Calu3 (cell line): Measurements from ENCODE around the gene CDKN1B. TPM values are rescaled to one million over a fixed set of nuclear protein-coding genes. Genes with fewer than 3 reads are reported as not detected.

Experiments used
- BruUV-seq: library from RNA; stranded (reverse); fragments of 400-500 nt; replicated peaks from 2 replicates; lab custom pipeline; 2021; lab: Mats Ljungman, UMichigan
- CTCF ChIA-PET: fragments of 300-600 bp; sonication (Branson Sonifier 250); formaldehyde crosslinking; loops from one replicate; lab custom pipeline; 2022; ENCODE audit warnings: antibody characterized with exemption; lab: Charles Lee
- DNase-seq: peaks from one replicate; pipeline ENCODE4 v3.0.0; 2022
- H3K27ac Mint-ChIP-seq: one replicate; pipeline ENCODE4 v1.8.0; 2022; ENCODE audit warnings: mixed read lengths; ENCODE audit not compliant: unreplicated experiment
- H3K27me3 Mint-ChIP-seq: one replicate; pipeline ENCODE4 v1.8.0; 2022; ENCODE audit warnings: mixed read lengths; ENCODE audit not compliant: unreplicated experiment
- H3K36me3 Mint-ChIP-seq: one replicate; pipeline ENCODE4 v1.8.0; 2022; ENCODE audit warnings: mild to moderate bottlenecking, moderate library complexity, mixed read lengths; ENCODE audit not compliant: insufficient read depth, unreplicated experiment
- H3K4me1 Mint-ChIP-seq: one replicate; pipeline ENCODE4 v1.8.0; 2022; ENCODE audit warnings: mild to moderate bottlenecking, low read depth, mixed read lengths; ENCODE audit not compliant: unreplicated experiment
- H3K4me3 Mint-ChIP-seq: one replicate; pipeline ENCODE4 v1.8.0; 2022; ENCODE audit warnings: mild to moderate bottlenecking, low read depth, moderate library complexity, mixed read lengths; ENCODE audit not compliant: unreplicated experiment
- H3K9me3 Mint-ChIP-seq: one replicate; pipeline ENCODE4 v1.8.0; 2022; ENCODE audit warnings: low read depth, mixed read lengths; ENCODE audit not compliant: unreplicated experiment
- intact Hi-C: fragments of 100-400 bp; cut with micrococcal nuclease; formaldehyde crosslinking; loops from one replicate; pipeline ENCODE4 v1.10.0; 2022; ENCODE audit not compliant: unreplicated experiment
- total RNA-seq: library from RNA; stranded (reverse); gene quantifications from 2 replicates; pipeline ENCODE4 v1.2.3, GENCODE V29; 2022
- TF ChIP-seq, protein P1 (sequence below): fragments of 200-600 bp; IDR thresholded peaks from one replicate; pipeline ENCODE4 v1.8.0; 2022; ENCODE audit warnings: antibody characterized with exemption; ENCODE audit not compliant: unreplicated experiment

CDKN1B gene
- total RNA-seq, 1 experiment from 2014 or later = 41.0 TPM

DNA sequence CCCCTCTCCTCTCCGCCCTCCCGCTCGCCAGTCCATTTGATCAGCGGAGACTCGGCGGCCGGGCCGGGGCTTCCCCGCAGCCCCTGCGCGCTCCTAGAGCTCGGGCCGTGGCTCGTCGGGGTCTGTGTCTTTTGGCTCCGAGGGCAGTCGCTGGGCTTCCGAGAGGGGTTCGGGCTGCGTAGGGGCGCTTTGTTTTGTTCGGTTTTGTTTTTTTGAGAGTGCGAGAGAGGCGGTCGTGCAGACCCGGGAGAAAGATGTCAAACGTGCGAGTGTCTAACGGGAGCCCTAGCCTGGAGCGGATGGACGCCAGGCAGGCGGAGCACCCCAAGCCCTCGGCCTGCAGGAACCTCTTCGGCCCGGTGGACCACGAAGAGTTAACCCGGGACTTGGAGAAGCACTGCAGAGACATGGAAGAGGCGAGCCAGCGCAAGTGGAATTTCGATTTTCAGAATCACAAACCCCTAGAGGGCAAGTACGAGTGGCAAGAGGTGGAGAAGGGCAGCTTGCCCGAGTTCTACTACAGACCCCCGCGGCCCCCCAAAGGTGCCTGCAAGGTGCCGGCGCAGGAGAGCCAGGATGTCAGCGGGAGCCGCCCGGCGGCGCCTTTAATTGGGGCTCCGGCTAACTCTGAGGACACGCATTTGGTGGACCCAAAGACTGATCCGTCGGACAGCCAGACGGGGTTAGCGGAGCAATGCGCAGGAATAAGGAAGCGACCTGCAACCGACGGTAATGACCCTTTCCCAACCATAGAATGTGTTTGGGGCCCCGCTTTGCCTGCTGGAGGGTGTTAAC, 615 bp downstream of the CDKN1B start:
- CTCF ChIA-PET = no interaction called here
- no peak for DNase-seq
- Mint-ChIP-seq H3K4me1 (peaks cover 45% of the 10 kb centered on the region), H3K4me3 (peak overlapping the region; percentile 94), H3K27me3 (no peaks in the 10 kb centered on the region), H3K27ac (peak overlapping the region; percentile 97), H3K9me3 (no peaks in the 10 kb centered on the region), H3K36me3 (peaks cover 82% of the 10 kb centered on the region)
- TF ChIP-seq, protein P1, sequence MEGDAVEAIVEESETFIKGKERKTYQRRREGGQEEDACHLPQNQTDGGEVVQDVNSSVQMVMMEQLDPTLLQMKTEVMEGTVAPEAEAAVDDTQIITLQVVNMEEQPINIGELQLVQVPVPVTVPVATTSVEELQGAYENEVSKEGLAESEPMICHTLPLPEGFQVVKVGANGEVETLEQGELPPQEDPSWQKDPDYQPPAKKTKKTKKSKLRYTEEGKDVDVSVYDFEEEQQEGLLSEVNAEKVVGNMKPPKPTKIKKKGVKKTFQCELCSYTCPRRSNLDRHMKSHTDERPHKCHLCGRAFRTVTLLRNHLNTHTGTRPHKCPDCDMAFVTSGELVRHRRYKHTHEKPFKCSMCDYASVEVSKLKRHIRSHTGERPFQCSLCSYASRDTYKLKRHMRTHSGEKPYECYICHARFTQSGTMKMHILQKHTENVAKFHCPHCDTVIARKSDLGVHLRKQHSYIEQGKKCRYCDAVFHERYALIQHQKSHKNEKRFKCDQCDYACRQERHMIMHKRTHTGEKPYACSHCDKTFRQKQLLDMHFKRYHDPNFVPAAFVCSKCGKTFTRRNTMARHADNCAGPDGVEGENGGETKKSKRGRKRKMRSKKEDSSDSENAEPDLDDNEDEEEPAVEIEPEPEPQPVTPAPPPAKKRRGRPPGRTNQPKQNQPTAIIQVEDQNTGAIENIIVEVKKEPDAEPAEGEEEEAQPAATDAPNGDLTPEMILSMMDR = no peak
- intact Hi-C loops = loop anchor here (5.0 kb wide), 1 partner anchor 155 kb away; the partner anchor contains the start of gene DUSP16
- BruUV-seq = TSS peak; percentile 51

DNA sequence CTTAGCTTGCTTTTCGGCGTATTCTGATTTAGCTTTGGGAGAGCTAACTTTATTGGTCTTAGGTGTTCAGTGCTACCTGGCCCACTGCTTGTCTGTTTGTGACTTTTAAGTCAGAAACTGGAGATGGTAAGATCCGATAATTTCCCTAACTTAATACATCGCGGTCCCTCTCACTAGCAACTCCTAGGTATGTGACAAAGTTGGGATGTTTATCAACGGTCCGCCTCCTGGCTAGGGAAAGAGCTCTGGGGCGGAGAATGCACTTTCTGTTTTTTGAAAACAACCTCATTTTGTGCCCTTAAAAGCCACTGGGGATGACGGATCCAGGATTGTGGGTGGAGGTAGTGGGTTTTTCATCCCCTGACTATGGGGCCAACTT, 1.2 kb downstream of the CDKN1B start:
- H3K4me1 Mint-ChIP-seq = peaks cover 39% of the 10 kb centered on the region
- no peak for DNase-seq
- H3K27ac Mint-ChIP-seq = peak overlapping the region; percentile 97
- H3K36me3 Mint-ChIP-seq = peaks cover 88% of the 10 kb centered on the region
- no peaks in the 10 kb centered on the region for H3K27me3 Mint-ChIP-seq
- BruUV-seq = no TSS peak
- H3K4me3 Mint-ChIP-seq = peak overlapping the region; percentile 94
- TF ChIP-seq, protein P1 = no peak
- intact Hi-C loops = loop anchor here (5.0 kb wide), 1 partner anchor 156 kb away; the partner anchor contains the start of gene DUSP16
- CTCF ChIA-PET = interaction anchor here (1.6 kb wide), 1 partner anchor 19 kb away, joined by 5 read pairs; no protein-coding TSS in a partner anchor
- no peaks in the 10 kb centered on the region for H3K9me3 Mint-ChIP-seq

DNA sequence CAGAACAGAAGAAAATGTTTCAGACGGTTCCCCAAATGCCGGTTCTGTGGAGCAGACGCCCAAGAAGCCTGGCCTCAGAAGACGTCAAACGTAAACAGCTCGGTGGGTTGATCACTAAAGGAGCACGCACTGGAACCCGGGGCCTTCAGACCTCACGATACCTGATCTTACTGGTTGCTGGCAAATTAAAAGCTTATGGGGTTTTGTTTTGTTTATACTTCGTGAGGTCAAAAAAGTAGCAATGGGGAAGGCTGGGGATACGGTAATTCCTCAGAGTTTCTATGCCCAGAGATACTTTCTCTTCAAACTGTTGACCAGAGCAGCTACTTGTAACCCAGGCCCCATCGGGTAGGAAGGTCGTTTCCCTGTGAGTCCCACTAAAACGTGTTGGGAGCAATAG, 1.7 kb downstream of the CDKN1B start:
- intact Hi-C loops = loop anchor here (5.0 kb wide), 1 partner anchor 157 kb away; the partner anchor contains the start of gene DUSP16
- Mint-ChIP-seq H3K9me3 (no peaks in the 10 kb centered on the region), H3K4me1 (peaks cover 34% of the 10 kb centered on the region), H3K36me3 (peaks cover 93% of the 10 kb centered on the region), H3K27ac (peak overlapping the region; percentile 97), H3K27me3 (no peaks in the 10 kb centered on the region), H3K4me3 (peak overlapping the region; percentile 94)
- CTCF ChIA-PET = interaction anchor here (1.6 kb wide), 1 partner anchor 18 kb away, joined by 5 read pairs; no protein-coding TSS in a partner anchor
- BruUV-seq = no TSS peak
- no peak for DNase-seq
- TF ChIP-seq, protein P1 = no peak

DNA sequence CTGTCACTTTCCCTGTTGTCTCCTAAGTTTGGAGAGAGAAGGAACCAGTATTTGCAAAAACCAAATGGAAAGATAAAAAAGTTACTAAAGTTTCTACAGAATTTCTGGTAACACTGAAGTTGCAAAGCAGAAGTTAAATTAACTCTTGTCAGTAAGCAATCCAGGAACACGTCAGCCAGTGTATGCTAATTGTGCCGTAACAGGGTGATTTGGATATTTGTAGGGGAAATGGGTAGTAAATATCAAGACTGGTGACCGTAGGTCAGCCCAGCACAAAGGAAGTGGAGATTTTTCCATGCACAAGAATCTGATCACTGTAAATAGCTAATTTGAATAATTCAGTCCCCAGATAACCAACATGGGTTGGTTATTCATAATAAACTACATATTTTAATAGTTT, 2.3 kb downstream of the CDKN1B start:
- intact Hi-C loops = loop anchor here (5.0 kb wide), 1 partner anchor 157 kb away; the partner anchor contains the start of gene DUSP16
- H3K27ac Mint-ChIP-seq = peak overlapping the region; percentile 97
- TF ChIP-seq, protein P1 = no peak
- DNase-seq = no peak
- CTCF ChIA-PET = interaction anchor here (1.6 kb wide), 1 partner anchor 17 kb away, joined by 5 read pairs; no protein-coding TSS in a partner anchor
- H3K4me3 Mint-ChIP-seq = peak overlapping the region; percentile 94
- BruUV-seq = no TSS peak
- H3K9me3 Mint-ChIP-seq = no peaks in the 10 kb centered on the region
- H3K27me3 Mint-ChIP-seq = no peaks in the 10 kb centered on the region
- peaks cover 28% of the 10 kb centered on the region for H3K4me1 Mint-ChIP-seq
- H3K36me3 Mint-ChIP-seq = peaks cover 94% of the 10 kb centered on the region
